ENCODE measurements around the gene ELAVL1. TPM values are rescaled to one million over a fixed set of nuclear protein-coding genes. Genes with fewer than 3 reads are reported as not detected.
"Not testable (repeated sequence)": the region's sequence is repeated elsewhere in the genome, so short reads cannot be mapped to it uniquely, and the experiment has no call there.

ELAVL1 gene
- polyA plus RNA-seq, 1 experiment: 44.7 TPM

GRCh38 chr19:8039231-8039630 is 33.8 kb upstream of the ELAVL1 start:
- Histone ChIP-seq H3K4me3 (ENCODE audit: low read depth, low read length) (no peak overlapping the region), H3K9me3 (ENCODE audit: control insufficient read depth, insufficient read depth, low read length) (no peaks in the 10 kb centered on the region), H3K27ac (ENCODE audit: low read depth, low read length) (no peak overlapping the region), H3K27me3 (ENCODE audit: control insufficient read depth, insufficient read depth, low read length) (peaks cover 11% of the 10 kb centered on the region)
- TF ChIP-seq, protein P1, sequence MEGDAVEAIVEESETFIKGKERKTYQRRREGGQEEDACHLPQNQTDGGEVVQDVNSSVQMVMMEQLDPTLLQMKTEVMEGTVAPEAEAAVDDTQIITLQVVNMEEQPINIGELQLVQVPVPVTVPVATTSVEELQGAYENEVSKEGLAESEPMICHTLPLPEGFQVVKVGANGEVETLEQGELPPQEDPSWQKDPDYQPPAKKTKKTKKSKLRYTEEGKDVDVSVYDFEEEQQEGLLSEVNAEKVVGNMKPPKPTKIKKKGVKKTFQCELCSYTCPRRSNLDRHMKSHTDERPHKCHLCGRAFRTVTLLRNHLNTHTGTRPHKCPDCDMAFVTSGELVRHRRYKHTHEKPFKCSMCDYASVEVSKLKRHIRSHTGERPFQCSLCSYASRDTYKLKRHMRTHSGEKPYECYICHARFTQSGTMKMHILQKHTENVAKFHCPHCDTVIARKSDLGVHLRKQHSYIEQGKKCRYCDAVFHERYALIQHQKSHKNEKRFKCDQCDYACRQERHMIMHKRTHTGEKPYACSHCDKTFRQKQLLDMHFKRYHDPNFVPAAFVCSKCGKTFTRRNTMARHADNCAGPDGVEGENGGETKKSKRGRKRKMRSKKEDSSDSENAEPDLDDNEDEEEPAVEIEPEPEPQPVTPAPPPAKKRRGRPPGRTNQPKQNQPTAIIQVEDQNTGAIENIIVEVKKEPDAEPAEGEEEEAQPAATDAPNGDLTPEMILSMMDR (IDR thresholded peaks at IDR 0.05; ENCODE audit: low read depth, low read length): no peak
- ChIA-PET CTCF (no interaction called here), POLR2A (no interaction called here)
- no peak for DNase-seq (ENCODE audit: low read depth, low spot score)

GRCh38 chr19:8038815-8039214 is 33.4 kb upstream of the ELAVL1 start:
- ChIA-PET CTCF (no interaction called here), POLR2A (no interaction called here)
- TF ChIP-seq, protein P1 (IDR thresholded peaks at IDR 0.05; ENCODE audit: low read depth, low read length): no peak
- Histone ChIP-seq H3K27ac (ENCODE audit: low read depth, low read length) (no peak overlapping the region), H3K9me3 (ENCODE audit: control insufficient read depth, insufficient read depth, low read length) (no peaks in the 10 kb centered on the region), H3K4me3 (ENCODE audit: low read depth, low read length) (no peak overlapping the region), H3K27me3 (ENCODE audit: control insufficient read depth, insufficient read depth, low read length) (peaks cover 11% of the 10 kb centered on the region)
- no peak for DNase-seq (ENCODE audit: low read depth, low spot score)

- ChIA-PET CTCF (interaction anchor here (0.8 kb wide), 1 partner anchor 34 kb away, joined by 5 read pairs; no protein-coding TSS in a partner anchor), POLR2A (no interaction called here)
- no peak for DNase-seq (ENCODE audit: low read depth, low spot score)
- H3K27ac ChIP-seq (ENCODE audit: low read depth, low read length): no peak overlapping the region
- H3K4me3 ChIP-seq (ENCODE audit: low read depth, low read length): no peak overlapping the region
- peaks cover 11% of the 10 kb centered on the region for H3K27me3 ChIP-seq (ENCODE audit: control insufficient read depth, insufficient read depth, low read length)
- no peaks in the 10 kb centered on the region for H3K9me3 ChIP-seq (ENCODE audit: control insufficient read depth, insufficient read depth, low read length)
- TF ChIP-seq, protein P1 (IDR thresholded peaks at IDR 0.05; ENCODE audit: low read depth, low read length): no peak
Measured at GRCh38 chr19:8036434-8037099, 31.1 kb upstream of the ELAVL1 start.

DNA sequence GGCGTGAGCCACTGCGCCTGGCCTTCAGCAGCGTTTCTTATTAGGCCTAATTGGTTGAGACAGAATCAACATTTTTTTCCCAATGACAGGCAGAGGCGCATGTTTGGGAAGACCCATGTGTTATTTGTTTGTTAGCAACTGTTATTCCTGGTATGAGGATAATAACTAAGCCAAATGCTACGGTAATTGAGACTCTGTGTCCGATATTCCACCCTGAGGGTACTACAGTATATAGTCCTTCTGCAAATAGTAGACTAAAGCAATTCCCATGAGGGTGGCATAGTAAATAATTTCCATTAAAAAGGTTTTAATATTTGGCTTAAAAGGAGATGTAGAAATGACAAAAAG is 28.7 kb upstream of the ELAVL1 start:
- ChIA-PET CTCF (no interaction called here), POLR2A (no interaction called here)
- no peaks in the 10 kb centered on the region for H3K9me3 ChIP-seq (ENCODE audit: control insufficient read depth, insufficient read depth, low read length)
- TF ChIP-seq, protein P1 (IDR thresholded peaks at IDR 0.05; ENCODE audit: low read depth, low read length): no peak
- no peak overlapping the region for H3K27ac ChIP-seq (ENCODE audit: low read depth, low read length)
- H3K27me3 ChIP-seq (ENCODE audit: control insufficient read depth, insufficient read depth, low read length): peaks cover 11% of the 10 kb centered on the region
- H3K4me3 ChIP-seq (ENCODE audit: low read depth, low read length): no peak overlapping the region
- DNase-seq (ENCODE audit: low read depth, low spot score): no peak

GRCh38 chr19:8033287-8034177 is 28.1 kb upstream of the ELAVL1 start:
- H3K9me3 ChIP-seq (ENCODE audit: control insufficient read depth, insufficient read depth, low read length); DNase-seq (ENCODE audit: low read depth, low spot score); POLR2A ChIA-PET; H3K27ac ChIP-seq (ENCODE audit: low read depth, low read length); CTCF ChIA-PET; H3K4me3 ChIP-seq (ENCODE audit: low read depth, low read length): not testable (repeated sequence)
- peaks cover 11% of the 10 kb centered on the region for H3K27me3 ChIP-seq (ENCODE audit: control insufficient read depth, insufficient read depth, low read length)
